GM19467 (cell line): ENCODE measurements around the gene MPPED1.

ENCODE experiments used
- ATAC-seq: cut with Tn5 transposase; IDR thresholded peaks from one replicate; pipeline ENCODE4 v1.9.1; 2021; ENCODE audit warnings: mild to moderate bottlenecking, moderate library complexity; ENCODE audit not compliant: unreplicated experiment

Gene MPPED1

DNA sequence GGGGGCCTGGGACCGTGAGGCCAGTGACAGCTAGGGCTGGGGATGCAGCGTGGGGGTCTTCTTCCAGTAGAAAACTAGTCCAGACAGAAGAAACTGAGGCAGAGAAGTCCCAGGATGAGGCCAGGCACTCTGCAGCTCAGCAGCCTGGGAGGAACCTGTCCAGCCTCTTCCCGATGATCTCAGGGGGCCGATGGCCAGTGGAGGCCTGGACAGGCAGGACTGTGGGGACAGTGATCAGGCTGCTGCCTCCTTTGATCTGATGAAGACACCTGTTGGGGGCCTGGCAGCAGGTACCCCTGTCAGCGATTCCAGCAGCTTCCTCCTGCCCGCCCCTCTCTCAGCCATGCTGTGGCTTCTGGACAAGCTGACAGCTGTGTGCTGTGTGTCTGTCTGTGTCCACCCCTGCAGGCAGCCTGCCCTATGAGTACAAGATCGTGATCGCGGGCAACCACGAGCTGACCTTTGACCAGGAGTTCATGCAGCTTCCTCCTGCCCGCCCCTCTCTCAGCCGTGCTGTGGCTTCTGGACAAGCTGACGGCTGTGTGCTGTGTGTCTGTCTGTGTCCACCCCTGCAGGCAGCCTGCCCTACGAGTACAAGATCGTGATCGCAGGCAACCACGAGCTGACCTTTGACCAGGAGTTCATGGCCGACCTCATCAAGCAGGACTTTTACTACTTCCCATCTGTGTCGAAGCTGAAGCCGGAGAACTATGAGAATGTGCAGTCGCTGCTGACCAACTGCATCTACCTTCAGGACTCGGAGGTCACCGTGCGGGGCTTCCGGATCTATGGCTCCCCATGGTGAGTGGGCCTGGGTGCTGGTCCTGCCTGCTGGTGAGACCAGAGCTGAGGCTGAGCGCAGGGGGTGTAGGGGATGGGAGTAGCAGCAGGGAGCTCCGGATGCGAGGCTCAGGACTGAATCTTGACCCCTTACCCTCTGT is 62.6 kb downstream of the MPPED1 start:
- ATAC-seq = no peak

- ATAC-seq = no peak
Measured at GRCh38 chr22:43475549-43476076, 63.8 kb downstream of the MPPED1 start.

- ATAC-seq = no peak
Measured at GRCh38 chr22:43476341-43476740, 64.5 kb downstream of the MPPED1 start.

DNA sequence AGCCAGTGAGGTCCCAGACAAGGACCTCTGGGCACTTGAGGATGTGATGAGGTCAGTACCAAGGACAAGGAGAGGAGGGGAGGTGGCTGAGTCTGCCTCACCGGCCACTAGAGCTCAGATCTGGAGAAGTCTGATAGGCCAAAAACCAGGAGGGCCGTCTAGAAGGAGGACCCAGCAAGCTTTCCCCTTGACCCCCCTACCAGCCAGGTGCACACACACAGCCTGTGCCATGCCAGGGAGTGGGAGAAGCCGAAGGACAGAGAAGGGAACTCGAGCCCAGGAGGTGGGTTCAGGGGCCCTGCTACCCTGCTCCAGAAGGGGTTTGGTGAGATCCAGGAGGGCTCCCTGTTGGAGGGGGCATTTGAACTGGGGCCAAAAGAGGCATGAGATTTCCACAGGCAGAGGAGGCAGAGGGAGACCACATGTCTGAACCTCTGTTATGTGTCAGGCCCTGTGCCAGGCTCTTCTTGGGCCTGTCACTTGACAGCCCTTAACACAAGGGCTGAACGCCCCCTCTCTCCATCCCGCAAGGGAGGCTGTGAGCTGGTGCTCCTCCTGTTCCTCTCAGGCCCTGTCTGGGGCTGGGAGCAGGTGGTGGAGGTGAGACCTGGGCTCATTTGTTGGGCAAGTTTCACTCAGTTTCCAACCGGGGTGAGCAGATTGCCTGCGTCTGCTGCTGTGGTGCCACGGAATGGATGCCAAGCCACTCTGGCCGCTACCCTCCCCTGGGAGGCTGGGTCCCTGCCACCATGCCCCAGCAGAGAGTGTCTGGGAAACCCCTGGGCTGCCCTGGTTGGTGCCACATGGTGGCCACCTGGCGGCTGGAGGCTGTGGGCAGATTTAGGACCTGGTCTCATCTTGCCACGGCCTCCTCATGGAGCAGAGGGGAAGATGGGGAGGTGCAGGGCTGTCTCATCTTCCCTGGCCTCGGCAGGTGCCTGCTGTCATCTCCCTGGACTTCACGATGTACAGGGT is 65.2 kb downstream of the MPPED1 start:
- ATAC-seq = no peak

GRCh38 chr22:43477966-43478365 is 66.2 kb downstream of the MPPED1 start:
- no peak for ATAC-seq

- ATAC-seq = no peak
Measured at GRCh38 chr22:43478621-43479300, 66.9 kb downstream of the MPPED1 start.

GRCh38 chr22:43479301-43479950 is 67.6 kb downstream of the MPPED1 start:
- no peak for ATAC-seq

- no peak for ATAC-seq
Measured at GRCh38 chr22:43479962-43480361, 68.1 kb downstream of the MPPED1 start.

- ATAC-seq = no peak
Measured at GRCh38 chr22:43481568-43482317, 69.9 kb downstream of the MPPED1 start.

GRCh38 chr22:43482318-43482625 is 70.5 kb downstream of the MPPED1 start:
- no peak for ATAC-seq

DNA sequence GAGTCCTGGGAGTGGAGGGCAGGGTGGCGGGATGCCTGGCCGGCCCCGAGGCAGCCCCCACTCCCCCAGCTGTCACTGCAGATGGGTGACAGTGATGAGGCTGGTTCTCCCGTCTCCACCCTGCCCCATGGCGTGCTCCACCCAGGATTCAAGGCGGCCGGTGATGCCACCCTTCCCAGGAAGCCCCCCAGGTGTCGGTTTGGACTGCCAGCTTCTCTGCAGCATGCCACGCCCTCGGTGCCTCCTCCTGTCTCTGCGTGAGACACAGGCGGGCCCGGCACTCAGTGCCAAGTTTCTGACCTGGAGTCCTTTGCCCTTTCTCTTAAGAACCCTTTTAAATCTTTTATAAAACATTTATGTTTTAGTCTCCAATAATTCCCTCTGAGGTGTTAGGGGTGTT is 71.5 kb downstream of the MPPED1 start:
- no peak for ATAC-seq

- no peak for ATAC-seq
Measured at GRCh38 chr22:43483669-43484068, 71.9 kb downstream of the MPPED1 start.

DNA sequence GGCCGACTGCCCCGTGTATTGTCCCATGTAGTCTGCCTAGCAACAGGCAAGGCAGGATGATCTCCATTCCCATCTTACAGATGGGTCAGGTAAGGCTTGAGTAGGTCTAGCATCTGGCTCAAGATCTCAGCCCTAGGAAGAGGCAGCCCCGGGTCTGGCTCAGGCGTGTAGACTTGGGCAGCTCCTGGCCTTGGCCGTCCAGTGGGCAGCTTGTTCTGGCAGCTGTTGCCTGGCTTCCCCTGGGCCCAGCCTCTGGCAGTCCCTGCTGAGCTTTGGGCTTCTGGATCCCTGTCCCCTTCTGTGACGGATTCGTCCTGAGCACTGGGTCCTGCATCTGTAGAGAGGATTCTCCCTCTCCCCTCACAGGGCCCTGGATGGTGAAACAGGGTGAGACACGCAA is 72.4 kb downstream of the MPPED1 start:
- no peak for ATAC-seq

DNA sequence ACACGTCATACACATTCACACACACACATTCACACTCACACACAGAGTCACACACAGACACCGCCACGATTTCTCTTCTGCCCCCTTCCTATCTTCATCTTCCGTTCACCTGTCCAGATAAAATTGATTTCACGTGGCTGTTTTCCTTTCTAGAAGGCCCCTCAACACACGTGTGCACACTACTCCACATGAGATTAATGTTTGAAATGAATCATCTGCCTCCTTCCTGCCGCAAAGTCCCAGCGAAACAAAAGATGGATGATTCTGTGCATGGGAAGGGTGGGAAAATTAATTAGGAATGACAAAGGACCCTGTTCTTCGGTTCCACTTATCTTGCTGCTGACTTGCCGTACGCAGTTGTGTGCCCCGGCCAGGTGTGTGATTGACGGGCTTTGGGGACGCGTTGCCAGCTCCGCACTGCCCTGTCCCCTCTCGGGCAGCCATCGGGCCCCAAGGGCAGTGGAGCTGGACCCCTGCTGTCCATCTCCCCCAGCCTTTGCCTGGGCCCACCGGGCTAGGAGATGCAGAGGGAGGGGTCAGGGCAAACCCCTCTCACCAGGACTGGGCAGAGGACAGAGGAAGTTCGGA is 73.8 kb downstream of the MPPED1 start:
- no peak for ATAC-seq

DNA sequence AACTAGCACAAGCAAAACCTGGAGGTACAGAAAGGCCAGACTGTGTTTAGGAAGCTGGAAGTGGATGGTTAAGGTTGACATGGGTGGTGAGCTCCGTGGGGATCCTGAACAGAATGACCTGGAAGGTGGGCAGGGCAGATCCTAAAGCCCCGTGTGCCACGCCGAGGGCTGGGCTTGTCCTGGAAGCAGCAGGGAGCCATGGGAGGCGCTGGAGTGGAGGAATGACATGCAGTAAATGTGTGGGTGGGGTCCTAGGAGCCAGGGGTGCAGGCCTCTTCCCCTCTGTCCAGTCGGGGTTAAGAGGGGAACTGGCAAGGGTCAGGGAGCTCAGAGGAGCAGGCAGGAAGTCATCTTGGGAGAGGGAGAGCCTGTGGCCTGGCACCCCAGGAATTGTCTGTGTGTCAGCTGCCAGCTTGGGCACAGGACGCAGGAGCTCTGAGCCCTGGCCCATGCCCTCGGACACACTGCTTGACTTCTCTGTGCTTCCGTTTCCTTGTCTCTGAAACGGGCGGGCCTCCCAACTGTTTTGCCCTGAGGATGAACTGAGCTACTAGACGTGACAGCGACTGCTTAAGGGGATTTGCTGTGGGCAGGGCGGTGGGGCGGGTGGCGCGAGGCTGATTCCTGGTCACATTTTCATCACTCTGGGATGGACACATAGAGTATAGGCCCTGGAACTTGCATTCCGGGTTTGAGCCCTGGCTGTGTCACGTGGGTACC is 75.7 kb downstream of the MPPED1 start:
- ATAC-seq = no peak

GRCh38 chr22:43488031-43488866 is 76.4 kb downstream of the MPPED1 start:
- no peak for ATAC-seq

- no peak for ATAC-seq
Measured at GRCh38 chr22:43488937-43489336, 77.1 kb downstream of the MPPED1 start.

DNA sequence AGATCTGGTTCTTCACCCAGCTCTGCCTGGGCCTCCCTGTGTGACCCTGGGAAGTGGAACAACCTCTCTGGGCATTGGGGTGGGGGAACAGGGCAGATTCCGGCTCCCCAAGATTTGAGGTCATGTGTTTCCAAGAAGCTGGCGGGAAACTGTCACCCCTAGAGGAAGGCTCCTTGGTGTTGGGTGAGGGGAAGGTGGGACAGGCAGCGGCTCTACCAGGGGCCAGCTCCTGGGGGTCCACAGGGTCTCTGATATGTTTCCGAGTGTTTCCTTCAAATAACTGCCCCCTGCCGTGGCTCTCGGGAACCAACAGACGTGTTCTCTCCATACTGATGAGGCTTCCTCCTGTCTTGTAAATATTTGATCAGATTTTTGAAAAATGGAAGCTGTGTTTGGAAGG is 78.5 kb downstream of the MPPED1 start:
- ATAC-seq = no peak
